A375 (cell line): Measurements from ENCODE around the gene NPIPB2. TPM values are rescaled to one million over a fixed set of nuclear protein-coding genes. Genes with fewer than 3 reads are reported as not detected.

Source experiments
- small RNA-seq: library from RNA; depleted of rRNA; stranded (forward); fragments of <200 nt; gene quantifications from one replicate; pipeline ENCODE3, GENCODE V24; 2014
- total RNA-seq: library from RNA; depleted of rRNA; stranded (reverse); fragments of >200 nt; shearing (Covaris generic); gene quantifications from 2 replicates; pipeline ENCODE4 v1.2.3, GENCODE V29; 2014; rRNA removed

Gene NPIPB2
- total RNA-seq, result 1.7 TPM in 2 replicates

DNA sequence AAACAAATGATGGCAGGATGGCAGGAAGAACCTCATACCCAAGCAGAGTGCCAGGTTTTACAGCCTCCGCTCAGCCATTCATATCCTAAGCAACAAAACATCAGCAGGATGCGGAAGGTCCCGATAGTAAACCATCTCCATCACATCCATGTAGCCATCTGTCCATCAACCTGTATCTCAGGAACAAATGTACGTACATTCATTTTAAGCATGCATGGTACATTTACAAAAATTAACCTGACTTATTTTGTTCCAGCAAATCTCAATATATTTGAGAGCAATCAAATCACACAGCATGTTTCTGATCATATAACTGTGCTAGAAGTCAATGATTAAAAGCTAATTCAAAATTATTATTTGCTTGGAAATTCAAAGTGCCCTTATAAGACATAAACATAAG is at the start of gene NPIPB2:
TSS of gene NPIPB2 (minus strand) at position 101 of the 400 bp plus-strand sequence. CDS start at position 101, 0 bp downstream.

DNA sequence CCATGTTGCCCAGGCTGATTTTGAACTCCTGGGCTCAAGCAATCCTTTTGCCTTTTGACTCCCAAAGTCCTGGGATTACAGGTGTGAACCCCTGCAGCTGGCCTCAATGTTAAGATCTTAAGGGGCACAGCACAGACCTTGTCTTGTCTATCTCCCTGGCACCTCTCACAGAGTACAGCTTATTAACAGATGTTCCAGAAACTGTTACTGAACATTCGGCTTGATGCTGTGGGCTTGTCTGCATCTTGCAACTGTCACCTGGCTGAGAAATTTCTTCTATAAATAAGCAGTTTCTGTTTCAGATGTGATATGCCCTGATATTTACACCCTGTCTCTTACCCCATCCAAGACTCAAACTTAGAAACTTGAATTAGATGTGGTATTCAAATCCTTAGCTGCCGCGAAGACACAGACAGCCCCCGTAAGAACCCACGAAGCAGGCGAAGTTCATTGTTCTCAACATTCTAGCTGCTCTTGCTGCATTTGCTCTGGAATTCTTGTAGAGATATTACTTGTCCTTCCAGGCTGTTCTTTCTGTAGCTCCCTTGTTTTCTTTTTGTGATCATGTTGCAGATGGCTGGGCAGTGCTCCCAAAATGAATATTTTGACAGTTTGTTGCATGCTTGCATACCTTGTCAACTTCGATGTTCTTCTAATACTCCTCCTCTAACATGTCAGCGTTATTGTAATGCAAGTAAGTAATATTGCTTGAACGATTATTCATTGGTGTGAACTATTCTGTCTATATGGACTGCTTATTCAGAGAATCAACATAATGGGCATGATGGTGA is 23.1 kb upstream of the NPIPB2 start, which contains the start of gene TNFRSF17:
TSS of gene TNFRSF17 (plus strand) at position 450 of the 791 bp plus-strand sequence. CDS start at position 565, 115 bp downstream.

DNA sequence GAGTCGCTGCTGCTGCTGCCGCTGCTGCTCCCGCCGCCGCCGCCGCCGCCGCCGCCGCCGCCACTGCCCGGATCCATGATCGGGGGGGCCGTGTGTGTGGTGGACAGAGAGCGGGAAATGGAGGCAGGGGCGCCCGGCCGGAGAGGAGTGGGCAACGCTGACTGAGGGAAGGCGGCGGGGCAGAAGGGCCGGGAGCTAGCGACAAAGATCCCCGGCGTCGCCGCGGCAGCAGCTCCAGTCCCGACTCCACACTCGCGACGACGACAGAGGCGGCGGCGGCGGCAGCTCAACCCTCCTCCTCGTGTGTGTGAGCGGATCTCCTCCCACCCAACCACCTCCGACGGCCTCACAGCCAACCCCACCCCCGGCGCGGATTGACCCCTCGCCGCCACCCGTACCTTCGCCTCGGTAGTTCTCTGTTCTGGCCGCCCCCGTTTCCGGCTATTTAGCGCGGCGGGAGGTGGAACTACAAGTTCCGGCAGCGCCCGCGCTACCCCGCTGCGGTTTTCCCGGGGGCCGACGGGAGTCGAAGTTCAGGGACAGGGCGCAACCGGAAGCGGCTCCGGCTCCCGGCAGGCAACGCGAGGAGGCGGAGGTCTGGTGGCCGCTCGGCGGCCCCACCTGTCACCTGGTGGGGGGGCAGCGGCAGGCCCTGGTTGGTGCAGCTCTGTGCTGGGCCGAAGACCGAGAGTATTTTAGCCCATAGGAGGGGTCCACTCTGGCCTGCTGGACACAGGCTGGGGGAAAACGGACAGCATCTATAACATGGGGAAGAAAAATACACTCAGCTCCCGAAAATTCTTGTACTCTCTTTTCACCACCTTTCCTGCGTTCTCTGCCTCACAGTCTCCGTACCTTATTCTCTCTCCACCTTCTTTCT is 26.0 kb downstream of the NPIPB2 start, which contains the start of gene GSPT1:
TSS of gene GSPT1 (minus strand) at position 313 of the 880 bp plus-strand sequence. CDS start at position 77, 236 bp downstream.

Small RNA genes within 50 kb of the gene (small RNA-seq; reads per million reads assigned to genes)
- gene AC007216.5 (not detected), gene COX6CP1 (not detected), gene UBL5P4 (not detected)

Other genes with a start within 250 kb of the NPIPB2 start
- gene TXNDC11, start 199.2 kb downstream of the NPIPB2 start, total RNA-seq, result 31.4 and 32.1 TPM in 2 replicates
- gene ZC3H7A, start 144.8 kb downstream of the NPIPB2 start, total RNA-seq, result 82.1 and 88.6 TPM in 2 replicates
- 315 and 433 TPM in 2 replicates for gene RSL1D1, start 90.5 kb downstream of the NPIPB2 start, total RNA-seq
- gene GSPT1, start 26.1 kb downstream of the NPIPB2 start, total RNA-seq, result 69.9 and 91.9 TPM in 2 replicates
- gene TNFRSF17, start 23.2 kb upstream of the NPIPB2 start, total RNA-seq, result 0.11 TPM in 1 of 2 replicates, not detected in the other
- gene SNX29, start 34.7 kb upstream of the NPIPB2 start, total RNA-seq, result 8.3 and 10.3 TPM in 2 replicates